C4-2B (cell line): ENCODE data around the gene NR1D2.

Source experiments
- CTCF ChIP-seq: fragments of 450-650 bp; conservative IDR thresholded peaks from 2 replicates; pipeline ENCODE4 v1.5.1; 2017; ENCODE audit warnings: mild to moderate bottlenecking
- ZFX ChIP-seq: fragments of 450-650 bp; IDR thresholded peaks from 2 replicates; pipeline ENCODE4 v1.6.1; 2017

GRCh38 chr3:24005669-24006068 lies 60.6 kb downstream of the NR1D2 start:
- no peak for TF ChIP-seq CTCF
- TF ChIP-seq ZFX, result no peak
